ENCODE data around the gene CTNNA2. TPM values are rescaled to one million over a fixed set of nuclear protein-coding genes. Genes with fewer than 3 reads are reported as not detected.

The CTNNA2 gene
- total and polyA plus RNA-seq, 2 of the 8 experiments (the other 6 are each of a cell fraction or from before 2014, with no cell fraction given): 3.9 to 9.0 TPM

- Histone ChIP-seq H3K4me2 (ENCODE audit: insufficient read depth in 1 of 2, low read depth in 2 of 2, low read length in 2 of 2) (no peak overlapping the region), H2AFZ (ENCODE audit: low read length) (no peak overlapping the region), H3K23me2 (ENCODE audit: low read depth, low read length) (no peaks in the 10 kb centered on the region), H3K9me3 (ENCODE audit: insufficient read depth in 2 of 2, low read depth in 1 of 2, low read length in 1 of 2) (no peaks in the 10 kb centered on the region), H3K4me3 (ENCODE audit: extremely low read depth in 1 of 4, insufficient read depth in 2 of 4, low read depth in 3 of 4, low read length in 4 of 4) (no peak overlapping the region), H3K9ac (replicated peaks in 1 of 4; ENCODE audit: extremely low read depth in 1 of 4, low read depth in 3 of 4, low read length in 3 of 4) (no peak overlapping the region), H3K27ac (ENCODE audit: low read depth, low read length) (no peak overlapping the region), H2BK5ac (ENCODE audit: low read depth, low read length) (no peak overlapping the region), H2BK120ac (replicated peaks; ENCODE audit: low read depth, low read length) (no peak overlapping the region), H4K91ac (replicated peaks; ENCODE audit: insufficient read length, low read length) (no peak overlapping the region), H3K23ac (ENCODE audit: insufficient read length) (no peak overlapping the region), H2BK20ac (ENCODE audit: low read length) (no peak overlapping the region), H4K5ac (ENCODE audit: insufficient read length, low read depth, low read length) (no peak overlapping the region), H2BK15ac (ENCODE audit: low read length) (no peak overlapping the region), H3K56ac (replicated peaks; ENCODE audit: insufficient read length, low read depth, low read length) (no peak overlapping the region), H3K4ac (replicated peaks; ENCODE audit: insufficient read length, low read depth, low read length) (no peak overlapping the region), H3K27me3 (replicated peaks in 1 of 4; ENCODE audit: control insufficient read depth in 3 of 4, extremely low read depth in 1 of 4, insufficient read depth in 3 of 4, low read length in 3 of 4) (no peaks in the 10 kb centered on the region), H3K79me1 (ENCODE audit: low read depth, low read length) (no peaks in the 10 kb centered on the region), H3K36me3 (ENCODE audit: control insufficient read depth in 2 of 4, insufficient read depth in 4 of 4, low read length in 3 of 4) (no peaks in the 10 kb centered on the region), H4K20me1 (replicated peaks in 1 of 2; ENCODE audit: control insufficient read depth in 1 of 2, insufficient read depth in 2 of 2, low read length in 2 of 2) (no peaks in the 10 kb centered on the region), H3K4me1 (replicated peaks in 1 of 4; ENCODE audit: control insufficient read depth in 3 of 4, insufficient read depth in 4 of 4, low read length in 3 of 4) (0 out of 7 replicates have a peak, but pooled peaks cover 0 to 2% (median 0%) of the 10 kb centered on the region in 4 experiments), H3K79me2 (ENCODE audit: control insufficient read depth in 1 of 2, insufficient read depth in 2 of 2, low read length in 2 of 2) (no peaks in the 10 kb centered on the region), H2AK5ac (ENCODE audit: low read depth, low read length) (no peak overlapping the region), H3K14ac (ENCODE audit: insufficient read length) (no peak overlapping the region), H4K8ac (ENCODE audit: extremely low read depth, insufficient read depth, low read length) (no peak overlapping the region), H3K18ac (ENCODE audit: extremely low read depth, low read length) (no peak overlapping the region), H2BK12ac (ENCODE audit: low read depth, low read length) (no peak overlapping the region)
- 58% methylated on average over 2 of the region's 2 CpGs; no CpG with 5 or more reads in 1 of the 2 experiments for WGBS, 2 experiments (ENCODE audit: extremely low coverage in 1 of 2, insufficient coverage in 1 of 2, insufficient read length in 1 of 2, insufficient replicate concordance in 2 of 2, low coverage in 1 of 2, low lambda C conversion rate in 2 of 2, missing lambda C conversion rate in 1 of 2)
- DNase-seq (ENCODE audit: low read depth in 1 of 2, low spot score in 2 of 2) (no peak), FAIRE-seq (no peak)
- ChIA-PET POLR2A (ENCODE audit: partially characterized antibody) (no interaction called here), CTCF (ENCODE audit: partially characterized antibody) (interaction anchor here (1.0 kb wide), 1 partner anchor 13 kb away, joined by 3 read pairs; no protein-coding TSS in a partner anchor)
- TF ChIP-seq USF2 (IDR thresholded peaks at IDR 0.05; ENCODE audit: low read length): no peak
- no peak for TF ChIP-seq ATF3 (IDR thresholded peaks at IDR 0.05; ENCODE audit: insufficient read depth, low read depth, low read length)
- no peak for TF ChIP-seq SIX5 (IDR thresholded peaks at IDR 0.05; ENCODE audit: low read depth, low read length)
- no peak for TF ChIP-seq GTF2F1 (IDR thresholded peaks at IDR 0.05; ENCODE audit: borderline replicate concordance, low read depth, low read length)
- no peak for TF ChIP-seq ASH2L (IDR thresholded peaks at IDR 0.05; ENCODE audit: low read length)
- TF ChIP-seq BRCA1 (IDR thresholded peaks at IDR 0.05; ENCODE audit: low read depth, low read length): no peak
- TF ChIP-seq CHD2 (IDR thresholded peaks at IDR 0.05; ENCODE audit: low read length): no peak
- no peak for TF ChIP-seq POLR2AphosphoS5 (IDR thresholded peaks at IDR 0.05; ENCODE audit: low read depth, low read length)
- no peak for TF ChIP-seq JUND (IDR thresholded peaks at IDR 0.05; ENCODE audit: low read length)
- no peak for TF ChIP-seq NANOG (IDR thresholded peaks at IDR 0.05; ENCODE audit: insufficient read depth, low read depth, low read length, poor library complexity, severe bottlenecking)
- no peak for TF ChIP-seq CTCF (IDR thresholded peaks at IDR 0.05; ENCODE audit: control extremely low read depth in 1 of 3, insufficient read depth in 1 of 3, low read depth in 1 of 3, low read length in 3 of 3)
Observed at GRCh38 chr2:79947751-79948150, 434.9 kb downstream of the CTNNA2 start.

Measured in H1 (cell line).